GM18507 (cell line): Measurements from ENCODE around the gene STYXL1.
"Not testable (repeated sequence)": the region's sequence is repeated elsewhere in the genome, so short reads cannot be mapped to it uniquely, and the experiment has no call there.

Experiments used
- DNase-seq: peaks from one replicate; pipeline ENCODE4 v3.0.0; 2011; ENCODE audit warnings: low read depth; ENCODE audit not compliant: insufficient read length; ENCODE audit errors: extremely low spot score
- FAIRE-seq: peaks from 2 replicates; lab custom pipeline; 2011; peaks lifted over from hg19 to GRCh38; lab: Jason Lieb, UNC

STYXL1 gene

DNA sequence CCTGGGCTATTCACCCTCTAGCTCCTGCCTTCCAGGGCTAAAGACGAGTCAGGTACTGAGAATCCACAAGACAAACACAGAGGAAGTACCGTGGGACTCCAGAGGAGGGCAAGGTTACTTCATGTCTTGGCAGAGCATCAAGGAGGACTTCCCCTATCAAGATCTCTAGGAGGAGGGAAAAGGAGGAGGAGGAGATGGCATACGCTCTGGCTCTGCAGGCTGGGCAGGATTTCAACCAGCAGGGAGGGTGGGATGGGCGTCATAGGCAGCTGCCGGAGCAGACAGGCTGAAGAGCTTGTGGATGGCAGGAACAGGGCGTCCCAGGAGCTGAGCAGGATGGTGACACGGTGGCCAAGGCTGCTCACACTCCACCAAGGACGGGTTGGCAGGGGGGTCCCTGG, 21.4 kb upstream of the STYXL1 start:
- FAIRE-seq (no peak), DNase-seq (no peak)

GRCh38 chr7:76066716-76067503, 19.1 kb upstream of the STYXL1 start:
- FAIRE-seq = no peak
- no peak for DNase-seq

DNA sequence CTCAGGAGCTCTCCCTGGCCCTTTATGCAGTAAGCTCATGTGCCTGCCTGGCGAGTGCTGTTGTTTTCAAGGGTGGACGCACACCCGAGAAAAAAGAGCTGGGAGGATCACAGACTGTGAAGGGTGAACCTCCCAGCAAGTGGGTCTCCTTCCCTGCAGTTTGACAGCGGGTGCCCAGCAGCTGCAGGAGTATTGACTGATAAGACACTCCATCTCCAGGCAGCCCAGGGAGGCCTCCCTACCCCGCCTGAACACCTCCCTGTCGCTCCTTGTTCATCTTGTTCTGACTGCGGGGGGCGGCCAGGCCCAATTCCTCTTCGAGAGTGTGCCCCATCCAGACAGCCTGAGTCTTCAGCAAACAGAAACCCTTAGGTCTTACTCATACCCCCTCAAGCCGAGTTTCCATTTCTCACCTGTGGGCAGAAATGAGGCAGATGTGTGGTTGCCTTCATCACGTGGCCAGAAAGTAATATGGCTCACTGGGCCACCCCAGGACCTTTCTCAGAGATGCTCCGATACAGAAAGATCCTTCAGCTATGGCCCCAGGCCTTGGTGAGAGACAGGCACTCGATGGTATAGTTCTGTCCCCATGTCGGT, 17.3 kb upstream of the STYXL1 start:
- FAIRE-seq (no peak), DNase-seq (no peak)

GRCh38 chr7:76064208-76064970, 16.6 kb upstream of the STYXL1 start:
- DNase-seq (no peak), FAIRE-seq (no peak)

DNA sequence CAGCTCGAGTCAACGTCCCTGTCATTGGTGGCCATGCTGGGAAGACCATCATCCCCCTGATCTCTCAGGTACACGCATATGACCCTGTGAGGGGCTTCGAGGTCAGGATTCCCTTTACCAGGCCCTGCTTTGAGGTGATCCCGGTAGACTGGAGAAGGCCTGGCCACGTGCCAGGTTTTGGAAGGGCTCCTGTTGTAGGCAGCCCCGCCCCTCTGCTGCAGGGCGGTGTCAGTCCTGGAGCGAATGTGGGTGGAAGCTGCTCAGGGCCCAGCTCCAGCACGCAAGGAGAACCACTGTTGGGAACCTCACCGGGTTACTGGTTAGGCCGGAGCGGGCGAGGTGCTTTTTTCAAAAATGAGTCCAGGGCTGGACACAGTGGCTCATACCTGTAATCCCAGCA, 15.7 kb upstream of the STYXL1 start:
- FAIRE-seq = no peak
- DNase-seq = no peak

DNA sequence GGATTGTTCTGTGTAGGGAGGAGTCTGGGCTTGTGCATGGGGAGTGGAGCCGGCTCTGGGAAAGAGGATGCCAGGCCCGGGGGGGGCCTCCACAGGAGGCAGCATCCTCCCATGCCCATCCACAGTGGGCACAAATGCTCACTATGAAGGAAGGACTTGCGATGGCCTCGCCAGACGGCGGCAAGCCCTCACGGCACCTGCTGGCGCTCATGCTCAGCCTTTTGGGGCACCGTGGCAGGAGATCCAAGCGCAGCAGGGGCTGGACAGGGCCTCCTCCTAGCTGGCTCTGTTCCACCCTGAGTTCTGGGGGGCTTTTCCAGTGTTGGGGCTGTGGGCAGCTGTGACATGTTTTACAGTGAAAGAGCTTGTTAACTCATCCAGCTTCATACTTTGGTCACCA, 15.3 kb upstream of the STYXL1 start:
- DNase-seq (no peak), FAIRE-seq (no peak)

DNA sequence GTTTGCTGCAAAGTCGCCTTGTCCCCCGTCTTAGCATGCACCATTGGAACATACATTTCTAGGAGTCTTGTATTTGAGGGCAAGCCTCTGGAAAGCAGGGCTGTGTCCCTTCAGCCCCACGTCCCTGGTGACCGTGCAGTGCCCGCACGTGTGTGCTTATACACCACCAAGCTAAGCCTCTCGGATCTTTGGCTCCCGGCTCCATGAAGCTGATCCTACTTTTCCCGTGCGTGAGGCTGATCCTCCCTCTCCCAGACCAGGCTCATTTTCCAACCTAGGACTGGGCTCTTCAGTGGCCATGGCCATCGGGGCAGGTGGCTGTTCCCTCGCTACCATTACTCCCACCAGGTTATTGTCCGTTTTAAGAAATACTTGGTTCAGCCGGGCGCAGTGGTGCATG, 14.5 kb upstream of the STYXL1 start:
- DNase-seq (no peak), FAIRE-seq (no peak)

DNA sequence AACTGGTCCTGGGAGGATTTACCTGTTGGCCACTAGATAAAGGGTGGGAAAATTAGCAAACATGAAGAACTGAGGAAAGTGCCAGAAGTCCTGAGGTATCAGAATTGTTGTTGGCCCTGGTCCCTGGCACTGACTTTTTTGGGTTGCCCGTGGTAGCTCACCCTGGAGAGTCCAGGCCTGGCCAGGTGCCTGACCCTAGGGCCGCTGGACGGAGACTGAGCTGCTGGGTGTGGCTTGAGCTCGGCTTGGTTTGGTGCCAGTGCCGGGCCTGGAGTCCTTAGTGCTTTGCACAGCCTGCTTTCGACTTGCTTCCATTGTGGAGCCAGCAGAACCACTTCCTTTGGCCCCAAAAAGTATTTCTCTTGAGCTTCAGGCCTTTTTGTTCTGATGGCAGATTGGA, 13.0 kb upstream of the STYXL1 start:
- FAIRE-seq (no peak), DNase-seq (no peak)

- FAIRE-seq, DNase-seq: not testable (repeated sequence)
These were observed 10.9 kb upstream of the STYXL1 start for GRCh38 chr7:76058745-76059144.

- FAIRE-seq = no peak
- no peak for DNase-seq
These were observed 10.0 kb upstream of the STYXL1 start for GRCh38 chr7:76057813-76058145.

DNA sequence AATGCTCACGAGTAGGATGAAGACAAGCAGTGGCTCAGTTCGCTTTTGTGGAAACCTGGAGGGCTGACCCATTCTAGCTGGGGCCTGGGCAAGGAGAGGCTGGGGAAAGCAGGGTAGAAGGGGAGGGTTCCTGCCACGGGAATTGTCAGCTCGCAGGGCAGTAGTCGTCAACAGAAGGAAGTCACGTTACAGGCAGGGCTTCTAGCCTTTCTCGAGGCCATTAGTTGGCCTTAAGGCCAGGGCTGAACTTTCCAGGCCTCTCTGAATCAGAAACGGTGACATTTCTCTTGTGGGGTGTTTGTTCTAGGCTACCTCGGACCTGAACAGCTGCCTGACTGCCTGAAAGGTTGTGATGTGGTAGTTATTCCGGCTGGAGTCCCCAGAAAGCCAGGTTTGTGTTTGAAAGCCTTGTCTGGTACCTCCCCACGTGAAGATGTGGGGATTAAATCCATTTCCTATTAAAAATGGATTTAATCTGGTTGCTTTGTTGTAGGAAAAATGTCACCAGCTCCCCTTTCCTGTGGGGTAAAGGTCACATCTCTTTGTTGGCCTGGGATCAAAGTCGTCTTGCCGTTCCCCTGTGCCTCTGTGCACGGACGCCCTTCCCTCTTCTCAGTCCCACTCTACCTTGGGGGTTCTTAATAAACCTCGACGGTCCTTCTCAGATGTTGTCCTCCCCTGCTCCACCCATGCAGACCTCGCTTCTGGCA, 9.5 kb upstream of the STYXL1 start:
- no peak for FAIRE-seq
- no peak for DNase-seq

DNA sequence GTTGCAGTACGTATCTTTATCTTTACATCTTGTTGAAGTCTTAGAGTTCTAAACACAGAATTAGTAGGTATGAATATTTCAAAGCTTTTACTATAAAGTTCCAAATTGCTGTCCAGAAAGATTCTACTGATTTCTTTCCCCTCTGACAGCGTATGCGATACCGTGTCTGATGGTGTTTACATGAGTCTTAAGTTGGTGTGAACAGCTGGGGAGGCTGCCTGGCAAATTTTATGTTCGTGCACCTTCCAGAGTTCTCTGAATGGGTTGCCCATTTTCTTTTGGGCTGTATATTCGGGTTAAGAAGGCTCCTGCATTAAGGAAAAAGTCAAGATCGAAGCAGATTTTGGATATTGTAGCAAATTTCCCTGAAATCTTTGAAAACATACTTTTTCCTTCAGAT, 8.4 kb upstream of the STYXL1 start:
- DNase-seq = no peak
- FAIRE-seq = no peak

DNA sequence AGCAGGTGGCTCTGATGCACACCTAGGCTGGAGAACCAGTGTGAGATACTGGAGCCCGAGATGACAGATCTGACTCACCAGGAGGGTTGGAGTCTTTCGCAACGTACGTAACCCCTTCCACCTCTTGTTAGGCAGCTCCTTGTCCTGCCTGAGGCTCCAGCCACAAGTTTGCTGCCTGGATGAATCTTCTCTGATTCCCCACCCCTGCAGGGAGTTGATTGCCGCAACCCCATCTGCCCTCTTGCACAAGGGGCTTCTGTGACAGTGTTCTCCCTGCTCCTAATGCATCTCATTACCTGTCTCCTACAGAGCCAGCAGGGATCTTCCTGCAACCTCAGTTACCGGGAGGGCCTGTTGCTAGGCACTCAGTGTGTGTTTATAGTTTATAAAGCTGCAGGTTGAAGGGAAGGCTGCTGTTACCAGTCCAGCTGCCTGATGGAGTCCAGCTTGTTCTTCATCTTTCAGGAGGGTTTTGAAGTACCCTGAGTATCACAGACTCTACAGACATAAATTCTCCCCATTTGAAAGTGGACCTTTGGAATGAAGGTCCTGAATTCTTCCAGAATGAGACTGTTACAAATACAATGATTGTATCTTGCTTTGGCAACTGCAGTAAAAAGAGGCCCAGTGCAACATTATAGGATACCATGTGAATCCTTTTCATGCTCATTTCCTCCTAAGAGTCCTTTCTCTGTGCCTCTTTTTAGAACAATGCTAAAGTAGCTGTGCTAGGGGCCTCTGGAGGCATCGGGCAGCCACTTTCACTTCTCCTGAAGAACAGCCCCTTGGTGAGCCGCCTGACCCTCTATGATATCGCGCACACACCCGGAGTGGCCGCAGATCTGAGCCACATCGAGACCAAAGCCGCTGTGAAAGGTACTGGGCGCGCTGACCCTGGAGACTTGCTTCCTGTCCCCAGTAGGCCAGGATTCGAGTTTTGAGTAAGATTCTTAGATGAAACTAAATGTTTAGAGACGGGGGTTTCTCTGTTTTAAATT, 6.6 kb upstream of the STYXL1 start:
- no peak for DNase-seq
- no peak for FAIRE-seq

DNA sequence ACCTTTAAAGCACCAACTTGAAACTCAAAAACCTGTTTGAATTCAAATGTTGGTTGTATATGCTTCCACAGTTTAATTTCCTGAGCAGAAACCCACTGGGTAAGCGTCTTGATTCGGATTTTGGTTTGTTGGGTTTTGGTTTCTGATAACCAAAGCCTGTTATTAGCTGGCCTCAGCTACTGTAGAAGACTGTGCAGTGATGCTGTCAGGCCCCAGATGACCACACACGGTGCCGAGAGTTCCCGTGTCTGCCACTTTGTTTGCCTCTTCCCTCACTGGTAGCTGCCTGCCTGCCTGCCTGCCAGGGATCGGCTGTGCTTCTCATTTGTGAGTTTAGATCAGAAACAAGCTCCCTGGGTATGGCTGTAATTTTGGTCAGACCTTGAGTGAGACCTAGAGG, 5.7 kb upstream of the STYXL1 start:
- no peak for FAIRE-seq

GRCh38 chr7:76052681-76053080, 4.9 kb upstream of the STYXL1 start:
- not testable (repeated sequence) for FAIRE-seq, DNase-seq

More for the DNA sequence above, 5.7 kb upstream of the STYXL1 start:
- no peak for DNase-seq

DNA sequence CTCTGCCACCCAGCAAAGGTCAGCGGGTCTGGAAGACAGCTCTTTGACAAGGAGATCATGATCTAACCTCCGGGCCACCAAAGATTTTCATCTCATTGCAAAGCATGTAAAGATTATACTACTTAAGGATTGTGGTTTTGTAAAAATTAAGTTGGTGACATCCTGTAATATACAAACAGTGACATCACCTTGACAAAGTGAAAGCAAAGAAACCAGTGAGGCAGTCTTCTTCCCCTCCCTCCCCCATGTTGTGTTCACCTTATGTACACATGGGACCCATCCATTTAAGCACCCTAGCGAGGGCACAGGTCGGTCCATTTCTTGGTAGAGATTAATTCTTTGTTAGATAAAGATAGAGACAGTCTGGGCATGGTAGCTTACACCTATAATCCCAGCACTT, 4.0 kb upstream of the STYXL1 start:
- no peak for DNase-seq

GRCh38 chr7:76050545-76050944, 2.7 kb upstream of the STYXL1 start:
- DNase-seq = no peak
- no peak for FAIRE-seq

More for the DNA sequence above, 4.0 kb upstream of the STYXL1 start:
- FAIRE-seq = no peak

DNA sequence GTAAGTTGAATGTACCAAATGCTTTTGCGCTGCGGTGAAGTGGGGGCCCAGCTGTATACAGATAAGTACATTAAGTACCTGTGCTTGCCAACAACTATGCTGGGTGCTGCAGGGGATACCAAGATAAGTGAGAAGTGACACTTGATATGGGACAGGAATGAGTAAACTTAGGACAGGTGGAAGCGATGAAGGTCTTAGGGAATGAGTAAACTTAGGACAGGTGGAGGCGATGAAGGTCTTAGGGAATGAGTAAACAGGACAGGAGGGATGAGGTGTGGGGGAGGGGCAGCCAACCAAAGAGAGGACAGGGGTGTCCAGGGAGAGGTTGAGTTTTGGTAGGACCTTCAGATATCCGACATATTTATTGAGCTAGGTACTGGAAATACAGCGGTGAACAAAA, 1.5 kb upstream of the STYXL1 start:
- FAIRE-seq (no peak), DNase-seq (no peak)

DNA sequence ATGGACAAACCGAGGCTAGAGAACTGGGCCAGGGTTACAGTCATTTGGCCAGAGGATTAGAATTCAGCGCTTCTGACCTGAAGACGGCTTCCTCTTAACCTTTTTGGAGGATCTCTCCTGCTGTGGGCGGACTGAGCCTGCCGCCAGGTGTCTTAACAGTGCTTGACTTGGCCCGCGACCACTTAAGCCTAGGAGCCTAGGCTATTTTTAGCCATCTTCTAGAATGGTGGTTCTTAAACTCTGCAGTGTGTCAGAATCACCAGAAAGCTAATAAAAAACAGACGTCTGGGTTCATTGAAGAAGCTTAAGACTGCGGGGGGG, 828 bp upstream of the STYXL1 start:
- FAIRE-seq (no peak), DNase-seq (no peak)
